Hematopoietic multipotent progenitor cell treated with erythropoietin and hydrocortisone succinate and interleukin-3 and kit ligand, for 4 days (in vitro differentiated cells): ENCODE data around the gene RMC1.
A peak's percentile ranks its signal among the peaks of the same experiment; 100 is the strongest.
"Not testable (repeated sequence)": the region's sequence is repeated elsewhere in the genome, so short reads cannot be mapped to it uniquely, and the experiment has no call there.

Experiments
- DNase-seq: peaks from one replicate; pipeline ENCODE4 v3.0.0-alpha.2; 2015

Gene RMC1

DNA sequence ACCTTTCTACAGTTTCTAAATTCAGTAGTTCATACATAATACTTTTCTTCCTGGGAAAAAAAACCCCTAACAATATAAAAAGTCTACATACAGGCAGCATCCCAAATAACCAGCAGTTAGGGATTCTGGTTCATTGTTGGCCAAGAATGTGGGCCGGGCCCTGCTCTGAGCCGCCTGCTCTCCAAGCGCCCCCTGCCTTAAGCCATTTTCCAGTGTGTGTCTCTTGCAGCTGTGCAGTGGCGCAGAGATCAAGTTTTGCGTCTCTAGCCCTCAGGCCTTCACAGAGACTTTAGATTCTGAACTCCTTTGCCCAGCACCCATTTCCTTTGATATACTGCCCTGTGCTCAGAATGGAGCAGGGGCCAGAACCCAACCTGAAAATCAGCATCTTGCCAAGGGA is 32.9 kb downstream of the RMC1 start:
- no peak for DNase-seq

DNA sequence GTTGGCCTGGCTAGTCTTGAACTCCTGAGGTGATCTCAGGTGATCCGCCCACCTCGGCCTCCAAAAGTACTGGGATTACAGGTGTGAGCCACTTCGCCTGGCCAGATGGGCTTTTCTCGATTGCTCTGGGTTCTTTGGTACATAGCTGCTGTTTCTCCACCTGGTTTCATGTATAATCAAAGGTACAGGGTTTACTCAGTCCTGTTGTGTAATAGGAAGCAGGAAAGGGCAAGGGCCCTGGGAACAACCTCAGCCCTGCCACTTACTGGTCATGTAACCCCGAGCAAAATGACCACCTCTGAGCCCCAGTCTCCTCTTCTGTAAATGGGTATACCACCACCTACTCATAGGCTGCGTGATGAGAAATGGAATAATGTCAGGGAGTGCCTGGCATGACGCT is 34.0 kb downstream of the RMC1 start:
- DNase-seq, result no peak

DNA sequence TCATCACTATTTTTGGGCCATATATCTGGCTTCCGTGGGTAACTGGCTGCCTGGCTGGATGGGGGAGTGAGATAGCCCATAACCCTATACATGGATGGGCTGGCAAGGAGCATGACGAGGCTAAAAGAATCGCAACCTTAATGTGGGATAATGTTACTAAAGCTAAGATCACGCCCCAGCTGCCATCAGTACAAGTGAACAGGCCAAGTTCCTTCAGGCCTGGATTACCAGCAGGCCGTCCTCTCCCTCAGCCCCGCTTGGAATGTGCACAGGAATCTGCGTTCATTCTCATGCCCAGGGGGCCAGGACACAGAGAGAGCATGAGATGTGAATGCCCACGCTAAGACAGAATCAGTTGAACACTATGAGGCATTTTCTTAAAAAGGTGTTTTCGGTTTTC is 34.7 kb downstream of the RMC1 start:
- DNase-seq, result no peak

DNA sequence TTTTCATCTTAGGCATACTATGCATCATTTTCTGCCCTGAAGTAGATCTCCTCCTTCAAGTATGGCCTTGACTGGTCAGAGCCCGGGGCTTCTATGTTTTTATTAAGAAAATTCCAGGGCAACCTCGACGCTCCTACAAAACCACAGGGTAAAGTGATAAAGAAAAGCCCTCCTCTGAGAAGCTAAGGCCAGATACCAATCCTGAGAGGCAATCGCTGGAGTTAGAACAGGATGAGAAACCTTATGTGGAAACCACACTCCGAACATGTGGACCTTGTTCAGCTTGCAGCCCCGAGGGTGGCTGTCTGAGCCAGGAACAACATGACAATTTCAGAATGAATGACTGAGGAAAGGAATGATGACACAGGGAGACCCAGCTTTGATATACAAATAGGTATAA is 35.6 kb downstream of the RMC1 start:
- no peak for DNase-seq

DNA sequence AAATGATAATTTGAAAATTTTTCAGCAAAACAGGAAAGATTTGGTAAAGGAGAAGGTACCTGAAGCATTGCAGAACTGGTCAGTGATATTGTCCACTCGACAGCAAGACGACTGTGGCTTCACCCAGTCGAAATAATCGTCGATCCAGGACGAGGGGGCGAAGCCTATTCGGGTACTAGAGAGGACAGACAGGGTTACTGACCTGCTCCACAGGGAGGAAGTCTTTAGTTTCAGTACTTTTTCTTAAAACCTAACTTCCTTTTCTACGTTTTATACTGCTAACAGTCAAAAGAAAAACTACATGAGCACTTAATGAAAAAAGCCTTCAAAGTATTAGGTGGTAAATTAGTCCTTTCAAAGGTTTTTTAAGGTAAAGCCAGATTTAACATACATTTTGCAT is 36.0 kb downstream of the RMC1 start:
- DNase-seq, result no peak

DNA sequence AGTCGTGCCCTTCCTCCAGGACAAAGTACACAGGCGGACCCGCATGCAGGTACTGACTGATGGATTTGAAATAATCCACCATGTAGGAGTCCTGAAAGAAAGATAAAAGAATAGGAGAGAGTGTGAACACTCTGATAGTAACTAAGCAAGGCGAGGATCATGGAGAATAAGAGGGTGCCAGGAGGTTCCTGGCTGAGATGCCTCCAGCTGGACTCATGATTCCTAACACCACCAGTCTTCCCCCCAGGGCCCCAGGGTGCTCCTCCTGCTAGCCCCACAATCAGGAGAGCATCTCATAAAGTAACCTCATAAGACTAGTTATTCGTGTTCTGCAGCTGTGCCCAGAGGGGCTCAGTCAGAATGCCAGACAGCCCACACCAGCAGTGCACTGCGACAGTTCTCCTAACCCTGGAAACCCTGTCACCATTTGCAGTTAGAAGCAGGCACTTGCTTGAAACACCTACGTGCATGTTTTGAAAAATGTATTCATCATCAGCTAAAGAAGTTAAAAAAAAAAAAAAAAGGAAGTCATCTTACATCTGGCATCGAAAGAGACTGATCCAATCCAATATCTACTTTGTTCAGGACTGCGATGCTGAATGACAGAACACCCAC is 36.7 kb downstream of the RMC1 start:
- DNase-seq, result peak; percentile 35

DNA sequence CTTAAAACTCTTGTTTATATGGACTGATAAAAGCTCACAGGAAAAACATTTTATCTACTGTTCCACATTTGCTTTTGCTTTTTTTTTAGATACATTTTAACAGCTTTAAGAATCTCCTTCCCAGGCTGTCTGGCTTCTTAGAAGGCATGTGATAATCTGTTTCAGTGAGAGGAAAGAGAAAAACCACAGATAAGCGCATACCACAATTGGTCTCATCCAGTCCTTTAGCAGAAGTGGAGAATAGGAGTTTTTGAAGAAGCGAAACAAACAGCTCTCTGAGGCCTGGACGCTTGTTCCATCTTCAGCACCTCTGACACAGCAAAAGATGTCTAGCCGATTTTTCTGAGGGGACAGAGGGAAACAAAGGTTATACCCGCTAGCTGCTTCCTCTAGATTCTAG is 37.6 kb downstream of the RMC1 start:
- DNase-seq, result peak; percentile 95

DNA sequence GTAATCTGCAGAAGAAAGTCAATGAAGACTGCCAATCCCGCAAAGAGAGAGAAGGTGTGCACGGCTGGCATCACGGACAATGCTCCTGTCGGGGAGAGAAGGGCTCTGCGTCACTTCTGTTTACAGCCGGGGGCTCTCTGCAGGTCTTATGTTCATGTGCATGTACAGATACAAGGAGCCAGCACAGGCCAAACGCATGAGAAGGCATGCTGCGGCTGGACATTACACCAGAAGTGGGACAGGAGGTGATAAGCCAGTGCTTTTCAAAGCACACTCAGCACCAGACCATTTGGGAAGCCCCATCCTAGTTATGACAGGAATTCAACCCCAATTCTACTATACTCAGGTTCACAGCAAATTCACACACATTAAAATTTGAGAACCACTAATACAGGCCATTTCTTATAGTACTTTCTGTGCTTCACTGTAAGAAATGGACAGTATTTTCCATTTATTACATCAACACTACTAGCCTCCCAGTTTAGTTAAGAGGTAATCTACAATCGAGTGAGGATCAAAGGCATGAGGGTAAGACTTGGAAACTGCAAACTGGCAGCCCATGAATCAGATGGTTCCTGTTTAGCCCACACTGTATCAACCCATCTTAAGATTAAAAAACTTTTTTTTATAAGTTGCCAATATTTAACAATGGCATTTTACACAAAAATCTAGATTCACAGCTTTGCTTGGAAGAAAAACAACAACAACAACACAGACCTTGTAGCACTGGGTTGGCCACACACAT is 38.2 kb downstream of the RMC1 start:
- DNase-seq, result peak; percentile 11

DNA sequence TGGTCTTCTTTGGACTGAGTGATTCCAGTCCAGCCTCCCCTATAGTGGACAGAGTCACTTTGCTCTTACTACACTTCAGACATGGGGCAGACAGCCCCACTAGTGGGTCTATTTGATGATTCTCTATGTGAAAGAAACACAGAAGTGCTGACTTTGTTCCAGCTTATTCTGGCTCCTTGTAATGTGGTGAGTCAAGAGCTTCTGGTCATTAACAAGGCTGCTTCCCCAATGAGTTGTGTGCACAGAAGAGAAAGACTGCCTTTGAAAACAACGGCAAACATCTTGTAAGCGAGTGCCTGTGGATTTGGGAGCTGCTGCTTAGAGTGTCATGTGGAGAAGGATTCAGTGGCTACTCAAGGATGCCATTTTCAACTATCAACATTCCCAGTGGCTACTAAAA is 39.1 kb downstream of the RMC1 start:
- DNase-seq, result no peak

DNA sequence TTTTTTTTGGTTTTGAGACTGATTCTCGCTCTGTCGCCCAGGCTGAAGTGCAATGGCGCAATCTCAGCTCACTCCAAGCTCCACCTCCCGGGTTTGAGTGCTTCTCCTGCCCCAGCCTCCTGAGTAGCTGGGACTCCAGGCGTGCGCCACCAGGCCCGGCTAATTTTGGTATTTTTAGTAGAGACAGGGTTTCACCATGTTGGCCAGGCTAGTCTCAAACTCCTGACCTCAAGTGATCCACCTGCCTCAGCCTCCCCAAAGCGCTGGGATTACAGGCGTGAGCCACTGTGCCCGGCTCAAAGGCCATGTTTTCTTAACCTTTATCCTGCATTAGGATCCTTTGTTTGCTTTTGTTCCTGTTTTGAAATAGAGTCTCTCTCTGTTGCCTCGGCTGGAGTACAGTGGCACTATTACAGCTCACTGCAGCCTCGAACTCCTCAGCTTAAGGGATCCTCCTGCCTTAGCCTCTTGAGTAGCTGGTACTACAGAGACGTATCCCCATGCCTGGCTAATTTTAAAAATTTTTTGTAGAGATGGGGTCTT is 42.0 kb downstream of the RMC1 start:
- DNase-seq, result no peak

DNA sequence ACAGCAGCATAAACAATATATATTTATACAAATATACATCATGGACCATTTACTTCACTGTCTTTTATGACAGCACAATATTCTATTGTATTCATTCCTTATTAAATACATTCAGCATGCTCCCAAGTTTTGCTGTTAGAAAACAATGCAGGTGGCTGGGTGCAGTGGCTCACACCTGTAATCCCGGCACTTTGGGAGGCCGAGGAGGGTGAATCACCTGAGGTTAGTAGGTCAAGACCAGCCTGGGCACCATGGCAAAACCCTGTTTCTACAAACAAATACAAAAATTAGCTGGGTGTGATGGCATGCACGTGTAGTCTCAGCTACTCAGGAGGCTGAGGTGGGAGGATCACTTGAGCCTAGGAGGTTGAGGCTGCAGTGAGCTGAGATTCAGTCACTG is 44.0 kb downstream of the RMC1 start:
- no peak for DNase-seq

DNA sequence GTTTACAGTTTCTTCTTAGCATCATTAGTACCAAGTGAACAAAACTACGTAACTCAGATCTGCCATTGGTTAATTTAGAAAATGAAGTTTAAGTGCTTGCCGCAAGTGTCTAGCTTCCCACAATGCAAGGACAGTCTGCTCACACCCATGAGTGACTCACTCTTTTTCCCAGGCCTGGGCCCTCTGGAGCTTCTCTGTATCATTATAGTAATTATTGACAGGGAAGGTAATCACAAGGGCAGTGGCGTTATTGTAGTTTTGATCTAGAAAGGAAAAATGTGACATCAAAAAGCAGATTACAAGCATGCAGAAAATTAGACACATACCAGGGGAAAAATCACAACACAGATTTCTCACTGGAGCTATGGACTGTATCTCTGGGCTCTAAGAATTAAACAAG is 44.5 kb downstream of the RMC1 start:
- no peak for DNase-seq

DNA sequence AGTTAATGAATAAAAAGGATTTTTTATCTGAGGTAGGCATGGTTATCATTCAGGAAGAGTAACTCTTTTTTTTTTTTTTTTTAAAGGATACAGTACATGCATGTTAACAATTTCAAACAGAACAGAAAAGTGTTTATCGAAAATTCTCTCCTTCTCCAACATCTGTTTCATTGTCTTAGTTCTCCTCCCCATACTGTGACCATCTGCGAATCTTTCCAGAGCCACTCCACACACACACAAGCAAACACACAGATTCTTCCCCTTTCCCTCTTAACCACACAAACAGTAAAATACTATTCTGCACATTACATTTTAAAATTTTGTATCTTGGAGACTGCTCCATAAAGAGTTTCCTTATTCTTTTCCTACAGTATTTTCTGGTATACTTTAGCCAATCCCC is 45.0 kb downstream of the RMC1 start:
- no peak for DNase-seq

DNA sequence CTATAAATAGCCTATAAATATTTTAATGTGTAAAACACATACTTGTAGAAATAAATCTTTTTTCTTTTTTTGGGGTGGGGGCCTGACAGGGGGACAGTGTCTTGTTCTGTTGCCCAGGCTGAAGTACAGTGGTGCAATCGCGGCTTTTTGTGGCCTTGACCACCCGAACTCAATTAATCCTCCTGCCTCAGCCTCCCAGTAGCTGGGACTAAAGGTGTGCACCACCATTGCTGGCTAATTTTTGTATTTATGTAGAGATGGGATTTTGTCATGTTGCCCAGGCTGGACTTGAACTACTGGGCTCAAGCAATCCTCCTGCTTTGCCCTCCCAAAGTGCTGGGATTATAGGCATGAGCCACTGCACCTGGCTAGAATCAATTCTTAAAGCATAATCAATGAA is 45.4 kb downstream of the RMC1 start:
- no peak for DNase-seq

DNA sequence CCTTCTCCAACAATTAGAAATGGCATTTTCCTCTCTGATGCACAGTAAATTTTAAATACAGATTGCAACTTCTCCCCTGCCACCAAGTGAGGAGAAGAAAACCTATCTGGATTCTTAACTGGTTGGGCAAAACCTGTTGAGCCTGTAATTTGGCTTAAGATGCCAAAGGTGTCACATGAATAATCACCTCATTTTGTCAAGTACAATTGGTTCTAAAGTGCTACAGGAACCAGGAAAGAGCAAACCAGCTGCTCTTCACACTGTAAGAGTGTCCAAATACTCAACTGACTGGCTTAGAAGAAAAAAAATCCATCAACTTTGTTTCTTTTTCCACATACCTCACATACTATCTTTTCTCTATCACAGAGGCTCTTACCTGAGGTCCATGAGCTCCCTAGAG is 47.6 kb downstream of the RMC1 start:
- no peak for DNase-seq

DNA sequence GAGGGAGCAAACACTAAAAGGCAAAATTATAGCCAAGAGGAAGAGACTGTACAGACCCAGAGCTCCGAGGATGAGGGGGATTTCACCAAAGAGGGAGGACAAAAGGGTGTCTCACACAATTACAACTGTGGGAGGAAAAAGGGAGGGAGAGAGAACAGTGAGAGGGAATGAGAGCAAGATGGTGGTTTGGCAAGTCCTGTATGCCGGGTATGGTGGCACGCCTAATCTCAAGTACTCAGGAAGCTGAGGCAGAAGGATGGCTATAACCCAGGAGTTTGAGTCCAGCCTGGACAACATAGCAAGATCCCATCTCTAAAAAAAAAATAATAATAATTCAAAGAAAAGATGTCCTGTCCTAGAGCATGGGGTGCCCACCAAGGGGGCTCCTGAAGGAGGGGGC is 48.7 kb downstream of the RMC1 start:
- no peak for DNase-seq

DNA sequence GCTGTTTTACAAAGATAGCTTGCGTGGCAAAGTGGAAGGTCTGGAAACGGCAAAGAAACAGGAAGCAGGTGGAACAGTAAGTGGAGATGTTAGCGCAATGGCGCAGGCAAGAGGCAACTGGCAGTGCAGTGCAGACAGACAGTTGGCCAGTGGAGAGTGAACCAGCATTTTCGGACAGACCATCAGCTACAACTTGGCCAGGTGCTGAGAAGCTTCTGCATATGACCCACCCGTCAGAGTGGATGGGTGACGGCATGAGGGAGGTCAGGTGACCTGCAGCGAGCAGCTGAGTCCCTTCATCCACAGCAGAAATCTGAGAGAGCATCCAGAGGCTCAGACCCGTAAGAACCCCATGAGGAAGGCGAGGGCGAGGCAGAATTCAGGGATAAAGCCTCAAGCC is 49.2 kb downstream of the RMC1 start:
- DNase-seq, result no peak

DNA sequence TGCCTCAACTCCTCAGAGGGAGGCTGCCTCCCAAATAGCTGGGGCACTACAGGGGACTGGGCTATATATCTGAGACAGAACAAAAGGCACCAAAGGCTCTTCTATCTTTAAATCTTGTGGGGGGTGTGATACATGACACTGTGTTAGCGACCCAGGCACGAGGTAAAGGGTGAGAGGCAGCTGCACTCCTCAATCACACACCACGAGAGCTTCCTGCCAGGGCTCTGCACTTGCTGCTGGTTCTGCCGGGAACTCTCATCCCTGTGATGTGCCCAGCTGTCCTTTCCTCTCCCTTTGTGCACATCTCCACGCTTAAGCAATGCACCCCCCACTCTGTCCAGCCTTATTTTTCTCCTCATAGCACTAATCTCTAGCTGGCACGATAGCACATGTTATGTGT is 50.6 kb downstream of the RMC1 start:
- DNase-seq, result no peak

DNA sequence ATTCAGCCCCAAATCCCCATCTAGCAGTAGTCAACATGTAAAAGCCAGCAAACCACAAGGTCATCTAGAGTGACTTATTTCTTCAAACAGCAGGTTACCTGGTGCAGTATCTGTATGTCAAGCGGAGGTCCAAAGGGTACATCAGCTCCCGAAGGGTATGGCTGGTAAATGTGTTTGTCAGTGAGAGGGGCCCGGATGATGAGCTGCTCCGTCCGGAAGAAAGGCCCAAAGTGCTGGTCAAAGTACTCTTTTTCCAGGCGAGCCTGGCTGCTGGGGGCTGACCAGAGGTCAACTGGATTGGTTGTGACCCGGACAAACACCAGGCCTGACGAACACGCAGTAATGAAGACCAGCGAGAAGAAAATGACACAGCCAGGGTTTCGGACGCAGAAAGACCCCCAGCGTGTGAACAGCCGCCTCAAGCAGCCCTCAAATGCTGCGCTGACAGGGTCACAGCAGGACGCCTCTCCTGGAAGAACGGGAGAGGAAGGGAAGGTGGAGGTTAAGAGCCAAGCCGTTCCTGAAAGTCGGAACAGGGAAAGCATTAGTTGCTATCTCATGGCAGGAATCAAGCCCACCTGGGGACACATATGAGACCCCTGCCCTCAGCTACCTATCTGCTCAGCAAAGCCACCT is 53.0 kb downstream of the RMC1 start:
- DNase-seq, result no peak

DNA sequence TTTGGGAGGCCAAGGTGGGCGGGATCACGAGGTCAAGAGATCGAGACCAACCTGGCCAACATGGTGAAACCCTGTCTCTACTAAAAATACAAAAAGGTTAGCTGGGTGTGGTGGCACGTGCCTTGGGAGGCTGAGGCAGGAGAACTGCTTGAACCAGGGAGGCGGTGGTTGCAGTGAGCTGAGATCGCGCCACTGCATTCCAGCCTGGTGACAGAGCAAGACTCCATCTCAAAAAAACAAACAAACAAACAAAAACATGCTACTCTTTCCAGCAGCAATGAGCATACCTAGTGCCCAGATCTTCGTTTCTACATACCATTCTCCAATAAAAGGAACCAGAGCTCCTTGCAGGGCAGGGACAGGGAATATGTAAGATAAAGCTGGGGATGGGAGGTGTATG is 54.2 kb downstream of the RMC1 start:
- DNase-seq, result not testable (repeated sequence)

DNA sequence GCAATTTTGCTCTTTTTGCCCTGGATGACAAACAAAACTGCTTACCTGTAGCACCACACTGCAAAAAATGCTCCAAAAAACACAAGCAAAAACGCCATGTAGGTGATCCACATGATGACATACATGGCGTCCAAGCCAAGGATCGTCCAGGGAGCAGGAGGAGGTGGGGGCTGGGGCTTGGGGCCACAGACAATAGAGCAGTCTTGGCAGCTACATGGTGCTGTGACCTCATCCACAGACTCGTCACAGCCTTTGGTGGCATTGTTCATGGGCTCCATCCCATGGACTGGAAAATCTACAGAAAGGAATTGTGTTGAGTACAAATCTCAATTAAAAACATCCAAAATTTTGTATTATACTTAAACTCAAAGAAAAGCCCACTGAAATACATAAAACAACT is 56.9 kb downstream of the RMC1 start:
- no peak for DNase-seq

DNA sequence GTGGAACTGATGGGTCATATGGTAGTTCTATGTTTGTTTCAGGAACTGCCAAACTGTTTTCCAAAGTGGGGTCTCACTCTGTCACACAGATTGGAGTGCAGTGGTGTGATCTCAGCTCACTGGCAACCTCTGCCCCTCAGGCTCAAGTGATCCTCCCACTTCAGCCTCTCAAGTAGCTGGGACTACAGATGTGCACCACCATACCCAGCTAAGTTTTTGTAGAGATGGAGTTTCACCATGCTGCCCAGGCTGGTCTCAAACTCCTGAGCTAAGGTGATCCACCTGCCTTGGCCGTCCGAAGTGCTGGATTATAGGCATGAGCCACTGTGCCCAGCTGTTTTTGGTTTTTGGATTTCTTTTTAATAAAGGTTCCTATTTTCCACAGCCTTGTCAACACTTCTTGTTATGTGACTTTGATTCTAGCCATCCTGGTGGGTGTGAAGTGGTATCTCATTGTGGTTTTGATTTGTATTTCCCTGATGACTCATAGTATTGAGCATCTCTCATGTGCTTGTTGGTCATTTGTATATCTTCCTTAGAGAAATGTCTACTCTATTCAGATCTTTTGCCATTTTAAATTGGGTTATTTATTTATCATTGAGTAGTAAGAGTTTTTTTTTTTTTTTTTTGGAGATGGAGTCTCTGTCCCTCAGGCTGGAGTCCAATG is 60.2 kb downstream of the RMC1 start:
- peak; percentile 15 for DNase-seq

DNA sequence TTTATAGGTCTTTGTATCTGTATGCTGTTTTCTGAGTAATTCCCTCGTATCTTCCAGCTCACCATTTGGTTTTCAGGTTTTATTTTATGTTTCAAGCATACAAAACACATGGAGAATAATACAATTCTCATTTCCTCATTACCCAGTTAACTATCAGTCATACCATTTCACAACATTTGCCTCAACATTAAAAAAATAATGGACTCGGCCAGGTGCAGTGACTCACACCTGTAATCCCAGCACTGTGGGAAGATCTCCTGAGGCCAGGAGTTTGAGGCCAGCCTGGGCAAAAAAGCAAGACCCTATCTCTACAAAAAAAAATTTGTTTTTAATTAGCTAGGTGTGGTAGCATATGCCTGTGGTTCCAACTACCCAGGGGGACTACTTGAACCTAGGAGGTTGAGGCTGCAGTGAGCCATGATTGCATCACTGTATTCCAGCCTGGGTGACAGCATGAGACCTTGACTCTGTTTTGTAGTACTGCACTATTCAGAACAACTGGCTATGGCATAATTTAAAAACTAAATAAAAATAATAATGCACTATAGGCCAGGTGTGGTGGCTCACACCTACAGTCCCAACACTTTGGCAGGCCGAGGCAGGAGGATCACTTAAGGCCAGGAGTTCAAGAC is 62.7 kb downstream of the RMC1 start:
- no peak for DNase-seq
